ENCODE data around the gene ATP23.

The ATP23 gene

GRCh38 chr12:58000499-58000898 is 59.1 kb downstream of the ATP23 start:
- Histone ChIP-seq H3K9ac (ENCODE audit: low read depth, low read length, poor library complexity, severe bottlenecking) (no peak overlapping the region), H4K20me1 (ENCODE audit: insufficient read depth, low read length, poor library complexity, severe bottlenecking) (no peaks in the 10 kb centered on the region)

GRCh38 chr12:58007875-58008274 is 66.5 kb downstream of the ATP23 start:
- Histone ChIP-seq H3K4me1 (ENCODE audit: insufficient read depth, low read length, poor library complexity, severe bottlenecking) (peaks cover 5% of the 10 kb centered on the region), H4K20me1 (ENCODE audit: insufficient read depth, low read length, poor library complexity, severe bottlenecking) (no peaks in the 10 kb centered on the region), H3K79me2 (ENCODE audit: insufficient read depth, low read length) (no peaks in the 10 kb centered on the region), H3K9me2 (replicated peaks; ENCODE audit: low read depth, low read length) (no peaks in the 10 kb centered on the region), H3K4me2 (ENCODE audit: low read depth, low read length, poor library complexity, severe bottlenecking) (no peak overlapping the region), H2AFZ (ENCODE audit: low read length) (peak overlapping the region; percentile 4; the same call in 1 of the 2 replicates), H3K9ac (ENCODE audit: low read depth, low read length, poor library complexity, severe bottlenecking) (no peak overlapping the region), H3K4me3 (ENCODE audit: low read length, poor library complexity, severe bottlenecking) (no peak overlapping the region), H3K9me3 (ENCODE audit: insufficient read depth, low read depth, low read length) (no peaks in the 10 kb centered on the region), H3K36me3 (ENCODE audit: insufficient read depth, low read length) (no peaks in the 10 kb centered on the region), H3K27me3 (ENCODE audit: insufficient read depth, low read length, poor library complexity, severe bottlenecking) (no peaks in the 10 kb centered on the region), H3F3A (ENCODE audit: low read depth) (no peaks in the 10 kb centered on the region)
- TF ChIP-seq EZH2phosphoT487 (IDR thresholded peaks at IDR 0.05; ENCODE audit: borderline replicate concordance) (no peak), CTCF (conservative IDR thresholded peaks at IDR 0.05; ENCODE audit: low read length) (no peak)

More at GRCh38 chr12:58000499-58000898, 59.1 kb downstream of the ATP23 start:
- Histone ChIP-seq H3K9me2 (replicated peaks; ENCODE audit: low read depth, low read length) (no peaks in the 10 kb centered on the region), H3K27me3 (ENCODE audit: insufficient read depth, low read length, poor library complexity, severe bottlenecking) (no peaks in the 10 kb centered on the region), H3K4me3 (ENCODE audit: low read length, poor library complexity, severe bottlenecking) (no peak overlapping the region), H3K4me2 (ENCODE audit: low read depth, low read length, poor library complexity, severe bottlenecking) (no peak overlapping the region), H3K4me1 (ENCODE audit: insufficient read depth, low read length, poor library complexity, severe bottlenecking) (no peaks in the 10 kb centered on the region), H3K36me3 (ENCODE audit: insufficient read depth, low read length) (no peaks in the 10 kb centered on the region), H3K9me3 (ENCODE audit: insufficient read depth, low read depth, low read length) (peaks cover 9% of the 10 kb centered on the region; the same call in 1 of the 2 replicates), H3K79me2 (ENCODE audit: insufficient read depth, low read length) (no peaks in the 10 kb centered on the region), H3F3A (ENCODE audit: low read depth) (no peaks in the 10 kb centered on the region), H2AFZ (ENCODE audit: low read length) (no peak overlapping the region)
- TF ChIP-seq EZH2phosphoT487 (IDR thresholded peaks at IDR 0.05; ENCODE audit: borderline replicate concordance), result no peak
- TF ChIP-seq CTCF (conservative IDR thresholded peaks at IDR 0.05; ENCODE audit: low read length), result no peak

GRCh38 chr12:58008634-58009033 is 67.3 kb downstream of the ATP23 start:
- Histone ChIP-seq H3K9me2 (replicated peaks; ENCODE audit: low read depth, low read length) (no peaks in the 10 kb centered on the region), H3K4me3 (ENCODE audit: low read length, poor library complexity, severe bottlenecking) (no peak overlapping the region), H3K27me3 (ENCODE audit: insufficient read depth, low read length, poor library complexity, severe bottlenecking) (no peaks in the 10 kb centered on the region), H3F3A (ENCODE audit: low read depth) (no peaks in the 10 kb centered on the region), H2AFZ (ENCODE audit: low read length) (no peak overlapping the region), H4K20me1 (ENCODE audit: insufficient read depth, low read length, poor library complexity, severe bottlenecking) (no peaks in the 10 kb centered on the region), H3K9ac (ENCODE audit: low read depth, low read length, poor library complexity, severe bottlenecking) (no peak overlapping the region), H3K79me2 (ENCODE audit: insufficient read depth, low read length) (no peaks in the 10 kb centered on the region), H3K4me1 (ENCODE audit: insufficient read depth, low read length, poor library complexity, severe bottlenecking) (peaks cover 5% of the 10 kb centered on the region), H3K4me2 (ENCODE audit: low read depth, low read length, poor library complexity, severe bottlenecking) (no peak overlapping the region), H3K36me3 (ENCODE audit: insufficient read depth, low read length) (no peaks in the 10 kb centered on the region), H3K9me3 (ENCODE audit: insufficient read depth, low read depth, low read length) (no peaks in the 10 kb centered on the region)
- TF ChIP-seq CTCF (conservative IDR thresholded peaks at IDR 0.05; ENCODE audit: low read length) (no peak), EZH2phosphoT487 (IDR thresholded peaks at IDR 0.05; ENCODE audit: borderline replicate concordance) (no peak)
